NCI-H2081 treated with DMSO at 0.1 percent for 48 hours (cell line): ENCODE results near the gene LRRC8C.

Experiments used
- DNase-seq: peaks from one replicate; lab custom pipeline; 2025; lab: John Stamatoyannopoulos, UW

Gene LRRC8C

GRCh38 chr1:89633800-89634625, 1.1 kb downstream of the LRRC8C start:
- DNase-seq: no peak

DNA sequence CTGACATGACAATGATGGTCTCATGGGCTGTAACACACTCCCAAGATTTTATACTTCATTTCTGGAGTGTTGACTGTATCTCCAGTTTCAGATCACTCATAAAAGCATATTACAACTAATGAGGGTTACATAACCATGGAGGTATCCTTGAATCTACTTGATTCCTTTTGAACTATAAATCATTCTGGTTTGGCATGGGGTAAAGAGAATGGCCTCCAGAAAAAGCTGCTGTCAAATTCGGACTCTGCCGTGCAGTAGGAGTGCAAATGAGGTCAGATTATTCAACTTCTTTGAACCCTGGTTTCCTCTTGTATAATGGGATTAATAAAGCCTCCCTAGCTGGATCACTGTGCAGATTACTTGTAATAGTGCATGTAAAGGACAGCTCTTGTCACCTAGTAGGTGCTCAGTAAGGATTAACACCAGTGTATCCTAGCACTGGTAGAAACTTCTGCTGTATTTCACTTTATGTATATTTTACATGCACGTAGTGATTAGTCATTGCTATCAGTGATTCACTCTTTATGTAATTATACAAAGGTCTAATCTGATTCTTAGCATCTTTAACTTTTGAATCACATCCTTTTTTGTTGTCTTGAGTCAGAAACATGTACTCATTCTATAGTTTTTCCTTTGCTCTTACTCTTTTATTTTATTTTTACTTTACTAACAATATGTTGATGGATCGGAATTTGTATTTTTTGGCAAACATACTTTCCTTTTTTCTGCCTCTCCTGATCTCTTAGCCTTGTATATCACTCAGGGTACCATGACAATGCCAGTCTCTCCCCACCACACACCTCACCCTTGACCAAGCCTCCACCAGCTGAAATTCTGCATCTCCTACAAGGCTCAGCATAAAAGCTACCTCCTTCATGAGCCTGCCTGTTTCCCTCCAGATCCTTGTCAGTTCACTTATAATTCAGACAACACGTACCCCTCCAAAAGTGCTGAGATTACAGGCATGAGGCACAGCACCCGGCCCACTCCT, 3.2 kb downstream of the LRRC8C start:
- no peak for DNase-seq

GRCh38 chr1:89637496-89637895, 4.6 kb downstream of the LRRC8C start:
- no peak for DNase-seq

DNA sequence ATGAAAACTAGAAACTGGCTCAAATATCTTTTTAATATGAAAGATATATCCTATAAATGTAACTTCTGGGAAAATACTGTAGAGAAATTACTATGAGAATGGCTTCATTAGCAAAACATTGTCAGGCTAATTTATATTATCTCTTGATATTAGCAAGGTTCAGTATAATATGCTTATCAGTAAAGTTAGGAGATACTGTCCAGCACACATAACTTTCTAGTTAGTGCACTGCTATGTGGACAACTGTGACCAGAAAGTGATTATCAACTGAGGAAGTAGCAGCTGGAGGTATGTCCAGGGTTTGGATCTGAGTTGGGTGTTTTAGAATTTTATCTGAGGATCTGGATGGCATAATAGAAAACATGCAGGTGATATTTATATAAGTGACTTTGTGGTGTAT, 7.5 kb downstream of the LRRC8C start:
- no peak for DNase-seq

- DNase-seq: no peak
Measured at GRCh38 chr1:89641781-89642180, 8.9 kb downstream of the LRRC8C start.

- no peak for DNase-seq
Measured at GRCh38 chr1:89643577-89643976, 10.7 kb downstream of the LRRC8C start.

GRCh38 chr1:89644119-89644814, 11.3 kb downstream of the LRRC8C start:
- no peak for DNase-seq

GRCh38 chr1:89646259-89646658, 13.3 kb downstream of the LRRC8C start:
- no peak for DNase-seq

DNA sequence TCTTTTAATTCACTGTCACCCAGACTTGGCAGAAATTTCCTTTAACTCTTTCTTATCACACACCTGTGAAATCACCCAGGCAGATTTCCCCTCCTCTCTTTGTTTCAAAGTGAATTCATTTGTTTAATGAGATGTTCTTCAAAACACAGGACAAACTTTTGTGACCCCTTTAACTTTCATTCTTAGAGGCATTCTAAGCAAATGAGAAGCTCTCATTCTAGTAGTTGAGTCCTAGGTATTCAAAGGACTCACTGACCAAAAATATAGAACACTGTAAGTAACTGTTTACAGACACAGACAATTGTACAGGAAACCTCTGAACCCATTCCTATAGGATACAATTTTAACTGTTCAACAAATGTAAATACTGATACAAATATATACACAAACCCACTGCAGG, 16.9 kb downstream of the LRRC8C start:
- DNase-seq: no peak

- no peak for DNase-seq
Measured at GRCh38 chr1:89652373-89652772, 19.5 kb downstream of the LRRC8C start.

DNA sequence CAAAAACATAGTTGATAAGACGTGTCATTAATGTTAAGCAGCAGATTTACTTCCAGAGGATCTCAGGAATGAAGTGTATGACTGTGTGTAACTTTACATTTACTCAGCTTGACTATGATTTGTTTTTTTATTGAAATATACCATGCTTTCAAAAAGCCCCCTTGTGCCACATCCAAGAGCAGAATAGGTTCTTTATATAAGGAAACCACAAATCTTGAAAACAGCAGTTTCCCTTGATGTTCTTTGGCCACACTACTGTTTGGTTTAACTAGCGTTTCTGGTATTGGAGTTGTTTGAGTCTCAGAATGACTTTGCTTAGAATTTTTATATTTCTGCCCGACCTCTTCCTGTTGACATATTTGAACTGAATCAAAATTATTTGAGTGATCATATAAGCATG, 25.0 kb downstream of the LRRC8C start:
- no peak for DNase-seq

- DNase-seq: no peak
Measured at GRCh38 chr1:89659322-89660081, 26.6 kb downstream of the LRRC8C start.

- no peak for DNase-seq
Measured at GRCh38 chr1:89660224-89661061, 27.5 kb downstream of the LRRC8C start.

GRCh38 chr1:89665941-89666340, 33.0 kb downstream of the LRRC8C start:
- no peak for DNase-seq

GRCh38 chr1:89666640-89667039, 33.7 kb downstream of the LRRC8C start:
- DNase-seq: no peak

- DNase-seq: no peak
Measured at GRCh38 chr1:89667691-89668090, 34.8 kb downstream of the LRRC8C start.

GRCh38 chr1:89668961-89669360, 36.0 kb downstream of the LRRC8C start:
- DNase-seq: no peak

DNA sequence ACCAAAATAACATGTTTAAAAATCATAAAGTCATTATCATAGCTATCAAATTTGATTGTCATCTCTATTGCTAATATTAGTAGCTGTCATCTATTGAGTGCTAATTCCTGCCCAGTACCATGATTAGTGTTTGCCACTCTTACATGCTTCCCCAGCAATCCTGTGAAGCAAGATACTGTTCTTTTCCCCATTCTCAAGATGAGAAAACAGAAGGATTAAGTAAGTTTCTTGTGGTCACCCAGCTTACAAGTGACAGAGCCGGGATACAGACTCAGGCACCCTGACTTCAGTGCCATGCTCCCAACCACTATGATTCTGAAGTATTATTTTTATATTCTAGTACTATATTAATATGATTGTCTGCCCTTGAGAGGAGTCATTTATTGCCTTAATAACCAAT, 36.5 kb downstream of the LRRC8C start:
- no peak for DNase-seq

GRCh38 chr1:89670163-89670562, 37.2 kb downstream of the LRRC8C start:
- no peak for DNase-seq

DNA sequence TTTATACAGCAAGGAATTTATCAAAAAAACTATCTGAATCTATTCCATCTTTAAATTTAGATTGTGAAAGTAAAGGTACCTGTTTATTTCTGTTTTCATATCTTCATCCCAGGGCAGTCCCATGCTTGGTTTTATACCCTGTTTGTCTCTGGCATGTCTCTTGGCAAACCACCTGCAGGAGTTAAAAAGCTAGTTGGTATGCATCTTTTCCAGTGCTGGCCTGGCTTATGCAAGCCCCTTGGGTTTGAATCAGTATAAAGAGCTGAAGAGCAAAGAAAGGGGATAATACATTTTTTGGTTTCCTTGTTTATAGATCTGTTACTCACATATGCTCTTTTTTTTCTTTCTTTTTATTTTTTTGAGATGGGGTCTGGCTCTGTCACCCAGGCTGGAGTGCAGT, 37.8 kb downstream of the LRRC8C start:
- DNase-seq: no peak
